ENCODE results near the gene CTAGE9.
"Not testable (repeated sequence)": the region's sequence is repeated elsewhere in the genome, so short reads cannot be mapped to it uniquely, and the experiment has no call there.

Gene CTAGE9

DNA sequence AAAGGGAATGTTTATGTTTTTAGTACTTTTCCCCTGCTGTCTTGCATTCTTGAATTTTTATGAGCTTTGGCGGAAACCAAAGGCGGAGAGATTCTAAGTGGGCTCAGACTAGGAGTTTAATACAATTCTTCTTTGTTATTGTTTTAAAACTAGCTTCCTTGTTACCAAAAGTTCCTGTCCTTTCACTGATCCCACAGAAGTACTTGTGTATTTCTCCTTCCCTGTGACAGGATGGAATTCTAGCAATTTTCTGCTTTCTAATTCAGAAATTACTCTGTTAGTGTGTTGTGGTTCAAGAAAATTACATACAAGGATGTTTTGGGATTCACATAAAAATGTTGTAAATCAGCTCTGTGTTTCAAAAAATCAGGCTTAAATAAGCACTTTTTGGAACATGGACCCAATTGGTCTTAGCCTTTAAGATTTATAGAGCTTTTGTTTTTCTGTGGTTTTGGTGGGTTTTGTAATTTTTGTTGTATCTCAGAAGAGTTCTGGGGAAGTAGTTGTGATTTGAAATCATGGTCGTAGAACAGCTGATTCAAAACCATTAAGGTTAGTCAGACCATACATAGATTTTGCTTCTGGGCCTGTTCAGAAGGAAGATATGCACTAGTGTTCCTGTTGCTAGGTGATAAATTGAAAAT, 17.6 kb upstream of the CTAGE9 start:
- no peak for DNase-seq

DNA sequence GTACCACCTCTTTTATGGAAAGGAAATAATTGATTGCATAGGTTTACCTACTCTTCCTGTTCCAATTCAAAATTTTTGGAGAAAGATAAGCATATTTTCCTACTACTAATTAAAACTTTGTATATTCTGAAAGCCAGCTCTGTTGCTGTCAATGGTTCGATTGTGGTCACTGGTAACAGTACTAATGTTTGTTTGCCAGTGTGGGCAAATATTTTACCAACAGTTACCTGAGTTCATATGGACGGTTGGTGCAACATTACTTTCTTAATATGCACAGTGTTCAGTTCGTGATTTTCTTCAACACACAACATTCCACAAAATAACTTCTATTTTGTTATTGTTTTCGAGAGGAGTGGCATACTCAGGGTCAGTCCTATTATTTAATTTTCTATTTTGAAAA, 17.1 kb upstream of the CTAGE9 start:
- DNase-seq, result no peak

DNA sequence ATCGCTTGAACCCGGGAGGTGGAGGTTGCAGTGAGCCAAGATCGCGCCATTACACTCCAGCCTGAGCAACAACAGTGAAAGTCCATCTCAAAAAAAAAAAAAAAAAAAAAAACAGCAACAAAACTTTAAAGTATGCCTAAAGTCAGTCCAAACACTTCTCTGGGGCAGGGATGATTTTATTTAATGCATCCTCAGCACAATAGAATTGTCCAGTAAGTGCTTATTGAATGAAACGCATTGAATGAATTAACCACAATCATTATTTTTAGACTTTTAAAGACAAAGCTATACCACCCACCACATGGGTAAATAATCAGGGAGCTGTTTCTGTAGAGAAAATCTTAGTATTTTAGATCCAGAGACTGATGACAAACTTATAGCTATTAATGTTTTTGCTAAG, 16.6 kb upstream of the CTAGE9 start:
- no peak for DNase-seq

DNA sequence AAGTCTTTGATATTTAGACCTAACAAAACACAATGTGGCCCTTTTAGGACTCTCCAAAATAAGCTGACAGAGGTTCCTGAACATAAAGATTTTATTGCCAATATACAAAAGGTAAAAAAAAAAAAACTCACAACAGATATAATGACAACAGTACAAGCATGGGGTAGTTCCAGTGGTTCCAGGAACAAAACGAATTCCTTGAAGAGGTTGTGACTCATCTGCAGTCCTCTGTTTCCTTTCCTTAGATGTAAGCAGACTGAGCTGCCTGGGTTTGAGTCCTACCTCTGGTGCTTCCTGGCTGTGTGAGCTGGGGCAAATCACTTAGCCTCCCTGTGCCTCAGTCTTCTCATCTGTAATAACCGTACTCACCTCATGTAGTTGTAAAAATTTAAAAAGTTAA, 13.3 kb upstream of the CTAGE9 start:
- DNase-seq, result no peak

DNA sequence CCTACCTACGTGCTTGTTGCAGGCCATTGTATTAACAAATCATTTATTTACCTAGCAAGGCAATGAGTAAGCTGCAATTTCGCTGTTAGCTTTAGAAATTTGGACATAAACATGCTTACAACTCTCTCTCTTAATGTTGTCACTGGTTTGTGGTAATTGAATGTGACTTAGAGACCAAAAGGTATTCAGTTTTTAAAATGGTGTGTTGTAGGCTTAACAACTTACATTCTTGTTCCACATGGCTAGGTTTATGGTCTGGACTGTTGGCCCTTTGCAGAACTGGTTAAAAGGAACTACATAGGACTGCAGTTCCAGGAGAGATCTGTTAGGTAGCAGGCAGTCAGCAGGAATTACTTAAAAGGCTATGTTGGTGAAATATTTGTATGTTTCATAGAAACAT, 10.3 kb upstream of the CTAGE9 start:
- no peak for DNase-seq

DNA sequence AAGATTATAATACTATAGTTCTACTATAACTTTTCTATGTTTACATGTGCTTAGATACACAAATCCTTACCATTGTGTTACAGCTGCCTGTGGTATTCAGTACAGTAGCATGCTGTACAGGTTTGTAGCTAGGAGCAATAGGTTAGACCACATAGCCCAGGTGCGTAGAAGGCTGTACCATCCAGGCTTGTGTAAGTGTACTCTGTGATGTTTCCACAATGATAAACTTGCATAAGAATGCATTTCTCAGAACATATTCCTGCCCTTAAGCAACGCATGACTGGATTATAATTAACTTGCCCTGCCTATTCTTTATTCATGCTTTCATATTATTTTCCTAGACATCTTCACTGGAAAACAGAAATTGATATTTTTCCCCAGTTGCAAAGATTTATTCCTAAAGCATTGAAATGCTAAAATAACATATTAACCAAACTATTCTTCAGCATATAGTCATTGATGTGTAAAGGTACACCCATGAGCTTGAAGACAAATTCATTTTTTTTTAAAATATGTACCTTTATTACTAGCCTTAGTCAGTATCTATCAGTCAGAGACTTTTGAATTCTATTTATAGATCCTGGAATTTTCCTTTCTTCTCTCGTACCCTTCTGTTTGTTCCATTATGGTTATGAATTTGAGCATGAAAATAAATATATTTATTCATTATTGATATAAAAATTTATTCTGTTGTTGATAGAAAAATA, 7.2 kb upstream of the CTAGE9 start:
- DNase-seq, result no peak

DNA sequence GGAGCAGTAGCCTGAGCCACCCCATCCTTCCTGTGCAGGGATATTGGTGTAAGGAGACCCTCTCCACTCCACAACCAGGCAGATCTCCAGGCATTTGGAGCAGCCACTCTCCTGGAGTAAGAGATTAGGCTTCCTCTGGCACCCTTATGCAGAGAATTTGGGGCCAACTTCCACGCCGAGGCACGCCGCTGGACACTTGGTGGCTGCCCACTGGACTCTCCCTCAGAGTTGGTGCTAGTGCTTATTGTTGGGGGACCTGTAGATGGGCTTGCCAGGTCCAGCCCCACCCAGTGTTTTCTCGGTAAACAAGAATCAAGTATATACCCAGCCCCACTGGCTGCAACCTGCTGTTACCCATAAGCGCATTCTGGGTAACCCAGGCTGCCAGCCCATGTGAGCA, 4.8 kb upstream of the CTAGE9 start:
- not testable (repeated sequence) for DNase-seq

DNA sequence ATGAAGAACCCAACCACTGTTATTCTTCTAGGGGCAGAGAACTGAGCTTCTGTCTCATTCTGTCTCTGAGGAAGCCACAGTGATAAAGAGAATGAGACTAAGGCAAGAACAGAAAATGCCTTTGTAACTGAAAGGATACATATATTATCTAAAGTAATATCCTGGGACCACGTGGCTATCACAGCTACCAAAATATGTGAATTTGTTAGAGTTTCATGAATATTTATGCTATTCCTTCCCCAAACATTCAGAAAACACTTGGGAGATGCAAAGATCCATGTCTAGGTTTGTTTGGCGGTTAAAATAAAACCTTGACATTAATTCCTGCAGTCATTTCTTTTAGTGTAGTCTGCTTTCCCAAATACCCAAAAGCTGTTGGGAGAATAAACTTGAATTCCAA, 6.9 kb downstream of the CTAGE9 start:
- DNase-seq, result not testable (repeated sequence)

DNA sequence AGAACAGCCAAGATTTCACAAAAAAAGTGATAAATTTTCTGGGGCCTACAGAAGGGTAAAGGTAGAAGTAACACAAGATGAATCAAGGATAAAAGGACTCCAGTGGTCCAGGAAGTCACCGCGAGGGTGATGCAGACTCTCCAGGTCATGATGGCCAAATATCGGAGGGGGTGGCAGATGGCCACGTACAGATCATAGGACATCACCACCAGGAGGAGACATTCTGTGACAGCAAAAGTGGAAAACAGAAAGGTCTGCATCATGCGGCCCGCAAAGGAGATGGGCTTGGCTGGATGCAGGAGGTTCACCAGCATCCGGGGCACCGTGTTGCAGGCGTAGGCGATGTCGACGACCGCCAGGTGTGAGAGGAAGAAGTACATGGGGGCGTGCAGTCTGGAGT, 10.0 kb downstream of the CTAGE9 start:
- not testable (repeated sequence) for DNase-seq

DNA sequence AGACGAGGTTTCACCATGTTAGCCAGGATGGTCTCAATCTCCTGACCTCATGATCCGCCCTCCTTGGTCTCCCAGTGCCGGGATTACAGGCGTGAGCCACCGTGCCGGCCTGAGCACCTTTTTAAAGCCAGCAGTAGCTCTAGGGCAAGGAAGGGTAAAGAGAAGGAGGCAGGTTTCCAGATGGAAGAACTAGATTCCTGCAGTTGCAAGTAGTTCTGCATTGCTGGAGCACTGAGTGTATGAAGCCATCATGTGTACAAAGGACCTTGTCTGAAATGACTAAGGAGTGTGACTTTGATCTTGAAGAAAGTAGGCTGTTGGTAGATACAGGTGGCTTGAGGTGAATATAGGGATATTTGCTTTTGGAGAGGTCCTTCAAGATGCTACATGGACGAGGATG, 13.9 kb downstream of the CTAGE9 start:
- DNase-seq, result no peak

DNA sequence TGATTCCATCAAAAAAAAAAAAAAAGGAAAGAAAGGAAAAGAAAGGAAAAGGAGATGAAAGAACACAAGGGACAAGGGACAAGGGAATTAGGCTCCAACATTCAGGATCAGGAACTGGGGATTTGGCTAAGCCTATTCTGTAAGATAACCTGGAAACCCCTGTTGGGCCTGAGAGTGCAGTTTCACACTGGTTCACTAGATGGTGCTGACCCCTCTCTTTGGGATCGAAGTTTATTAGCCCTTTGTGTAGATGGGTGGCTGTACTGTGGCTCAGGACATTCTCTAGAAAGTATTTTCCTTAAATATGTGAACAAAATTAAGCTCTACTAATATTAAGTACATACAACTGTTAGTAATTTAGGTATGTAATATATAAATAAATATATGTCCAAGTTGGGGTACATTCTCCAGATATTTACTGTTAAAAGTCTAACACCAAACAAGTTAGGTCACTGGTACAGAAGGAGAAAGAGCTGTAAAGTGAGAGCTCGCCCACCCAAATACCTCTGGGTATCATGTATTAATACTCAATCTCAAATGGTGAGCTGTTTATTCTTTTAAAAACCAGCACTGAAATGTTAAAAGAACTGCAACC, 15.9 kb downstream of the CTAGE9 start:
- no peak for DNase-seq

DNA sequence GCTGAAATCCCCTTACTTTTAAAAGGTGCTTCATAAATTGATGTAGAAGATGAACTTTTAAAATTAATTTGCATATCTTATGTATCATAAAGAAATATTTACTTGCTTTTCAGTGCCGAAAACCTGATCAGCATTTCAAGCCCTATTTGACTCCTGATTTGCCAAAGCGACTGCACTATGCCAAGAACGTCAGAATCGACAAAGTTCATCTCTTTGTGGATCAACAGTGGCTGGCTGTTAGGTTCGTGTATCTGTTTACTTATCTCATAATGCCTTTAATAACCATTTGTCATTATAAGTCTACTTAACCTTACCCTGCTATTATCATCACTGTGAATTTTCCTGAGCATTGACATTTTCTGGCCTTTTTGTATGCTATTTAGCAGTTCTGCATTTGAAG, 17.4 kb downstream of the CTAGE9 start:
- no peak for DNase-seq

DNA sequence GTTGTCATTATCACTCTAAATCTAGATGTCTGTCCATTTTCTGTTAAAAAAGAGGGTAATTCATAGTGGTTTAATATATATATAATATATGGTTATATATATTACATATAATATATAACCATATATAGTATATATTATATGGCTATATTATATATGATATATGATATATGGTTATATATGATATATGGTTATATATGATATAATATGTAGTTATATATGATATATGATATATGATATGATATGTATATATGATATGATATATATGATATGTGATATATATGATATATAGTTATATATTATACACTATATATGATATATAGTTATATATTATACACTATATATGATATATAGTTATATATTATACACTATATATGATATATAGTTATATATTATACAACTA, 18.2 kb downstream of the CTAGE9 start:
- no peak for DNase-seq

DNA sequence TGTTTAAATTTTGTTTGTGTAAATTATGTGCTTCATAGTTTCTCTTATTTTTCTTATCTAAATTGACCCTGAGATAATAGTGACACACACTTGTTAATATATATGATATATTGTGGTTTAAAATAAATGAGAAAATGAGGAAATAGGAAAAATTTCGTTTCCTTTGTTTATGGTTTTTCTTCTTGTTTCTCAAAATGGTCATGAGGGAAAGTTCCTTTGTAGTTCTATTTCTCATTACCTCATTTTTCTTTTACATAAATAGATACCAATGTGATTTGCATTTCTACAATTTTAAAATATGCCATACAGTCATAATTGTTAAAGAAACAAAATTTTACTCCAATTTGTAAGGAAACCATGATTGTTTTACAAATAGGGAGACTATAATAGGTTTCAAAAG, 18.8 kb downstream of the CTAGE9 start:
- DNase-seq, result no peak

DNA sequence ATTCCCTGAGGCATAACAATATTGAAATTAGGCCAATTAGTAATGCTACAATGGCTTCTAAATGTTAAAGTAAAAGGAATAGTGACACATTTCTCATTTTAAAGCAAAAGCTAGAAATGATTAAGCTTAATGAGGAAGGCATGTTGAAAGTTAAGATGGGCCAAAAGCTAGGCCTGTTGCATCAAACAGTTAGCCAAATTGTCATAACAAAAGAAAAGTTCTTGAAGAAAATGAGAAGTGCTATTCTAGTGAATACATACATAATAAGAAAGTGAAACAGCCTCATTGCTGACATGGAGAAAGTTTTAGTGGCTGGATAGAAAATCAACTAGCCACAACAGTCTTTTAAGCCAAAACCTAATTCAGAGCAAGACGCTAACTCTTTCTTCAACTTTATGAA, 22.5 kb downstream of the CTAGE9 start:
- no peak for DNase-seq

DNA sequence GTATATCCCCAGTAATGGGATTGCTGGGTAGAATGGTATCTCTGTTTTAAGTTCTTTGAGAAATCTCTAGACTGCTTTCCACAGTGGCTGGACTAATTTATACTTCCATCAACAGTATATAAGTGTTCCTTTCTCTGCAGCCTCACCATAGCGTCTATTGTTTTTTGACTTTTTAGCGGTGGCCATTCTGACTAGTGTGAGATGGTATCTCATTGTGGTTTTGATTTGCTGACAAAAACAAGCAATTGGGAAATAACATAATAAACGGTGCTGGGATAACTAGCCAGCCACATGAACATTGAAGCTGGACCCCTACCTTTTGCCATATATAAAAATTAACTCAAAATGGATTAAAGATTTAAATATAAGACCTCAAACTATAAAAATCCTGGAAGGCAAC, 23.8 kb downstream of the CTAGE9 start:
- DNase-seq, result no peak

DNA sequence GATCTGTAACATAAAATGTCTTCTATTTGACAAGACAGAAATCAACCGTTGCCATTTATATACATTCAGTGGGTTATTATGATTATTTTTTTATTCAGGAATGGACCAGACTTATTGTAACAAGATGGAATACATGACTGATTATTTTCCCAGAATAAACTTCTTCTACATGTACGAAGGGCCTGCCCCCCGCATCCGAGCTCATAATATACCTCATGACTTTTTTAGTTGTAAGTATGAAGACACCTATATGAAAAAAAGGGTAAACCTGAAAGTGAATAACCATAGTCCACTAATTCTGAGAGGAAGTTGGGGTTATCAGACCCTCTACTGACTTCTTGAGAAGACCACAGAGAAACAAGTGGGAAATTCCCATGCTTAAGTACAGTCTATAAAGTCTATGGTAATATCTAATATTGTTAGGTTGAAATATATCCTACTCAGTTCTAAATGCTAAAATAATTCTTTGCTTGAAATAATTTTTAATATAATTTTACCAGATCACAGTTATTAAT, 25.5 kb downstream of the CTAGE9 start:
- no peak for DNase-seq

DNA sequence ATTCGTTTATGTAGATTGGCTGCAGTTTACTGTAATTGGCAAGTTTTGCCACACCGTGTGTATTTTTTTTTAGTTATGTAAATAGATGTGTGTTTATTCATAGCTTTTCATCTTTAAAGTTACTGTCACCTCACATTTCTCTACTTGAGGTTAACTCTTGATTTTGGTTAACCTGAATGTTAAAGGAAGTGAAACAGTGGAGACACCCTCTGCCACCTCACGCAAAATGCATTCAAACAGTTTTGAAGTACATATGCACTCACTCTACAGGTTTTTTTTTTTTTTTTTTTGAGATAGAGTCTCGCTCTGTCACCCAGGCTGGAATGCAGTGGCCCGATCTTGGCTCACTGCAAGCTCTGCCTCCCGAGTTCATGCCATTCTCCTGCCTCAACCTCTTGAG, 27.3 kb downstream of the CTAGE9 start:
- DNase-seq, result no peak

DNA sequence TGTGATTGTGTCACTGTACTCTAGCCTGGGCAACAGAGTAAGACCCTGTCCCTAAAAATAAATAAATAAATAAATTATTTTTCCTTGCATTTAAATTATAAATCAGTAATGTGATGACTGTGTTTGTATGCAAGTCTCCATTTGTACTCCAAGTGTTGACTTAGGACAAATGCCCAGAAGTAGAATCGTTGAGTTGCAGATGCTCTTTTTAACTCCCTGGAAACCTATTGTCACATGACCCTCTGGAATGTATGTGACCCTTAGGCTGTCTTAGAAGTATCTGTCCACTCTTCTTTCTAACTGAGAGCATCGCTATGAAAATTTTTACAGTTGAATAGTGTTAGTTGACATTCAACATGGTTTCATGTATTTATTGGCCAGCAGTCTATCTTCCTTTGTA, 28.4 kb downstream of the CTAGE9 start:
- DNase-seq, result no peak

DNA sequence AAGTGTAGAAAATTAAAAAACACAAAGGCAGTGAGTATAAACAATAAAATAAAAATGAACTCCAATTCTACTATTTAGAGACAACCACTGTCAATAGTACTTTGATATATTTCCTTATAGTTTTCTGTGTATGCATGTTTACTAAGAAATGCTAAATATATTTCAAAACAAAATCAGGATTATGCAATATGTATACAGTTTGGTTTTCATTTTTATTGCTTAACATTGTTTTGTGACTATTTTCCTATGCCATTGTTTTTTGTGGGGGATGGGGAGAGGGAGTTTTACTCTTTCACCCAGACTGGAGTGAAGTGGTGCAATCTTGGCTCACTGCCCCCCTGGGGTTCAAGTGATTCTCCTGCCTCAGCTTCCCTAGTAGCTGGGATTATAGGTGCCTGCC, 29.2 kb downstream of the CTAGE9 start:
- DNase-seq, result no peak

DNA sequence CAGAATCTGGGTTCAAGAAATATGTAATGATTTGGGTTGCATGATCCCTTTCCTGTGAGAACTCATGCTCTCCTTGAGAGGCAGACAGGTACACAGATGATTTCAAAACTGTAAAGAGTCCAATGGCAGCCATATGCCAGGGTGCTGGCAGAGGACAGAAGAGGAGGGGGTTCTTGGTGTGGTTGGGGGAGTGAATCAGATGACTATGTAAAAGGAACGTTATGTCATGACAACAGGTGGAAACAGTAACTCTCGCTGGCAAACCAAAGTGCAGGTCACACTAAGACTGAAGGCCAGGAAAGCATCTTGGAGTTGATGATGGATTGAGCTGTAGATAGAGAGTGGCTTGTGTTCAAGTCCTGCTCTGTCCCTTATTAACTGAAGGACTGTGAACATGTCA, 29.9 kb downstream of the CTAGE9 start:
- no peak for DNase-seq

DNA sequence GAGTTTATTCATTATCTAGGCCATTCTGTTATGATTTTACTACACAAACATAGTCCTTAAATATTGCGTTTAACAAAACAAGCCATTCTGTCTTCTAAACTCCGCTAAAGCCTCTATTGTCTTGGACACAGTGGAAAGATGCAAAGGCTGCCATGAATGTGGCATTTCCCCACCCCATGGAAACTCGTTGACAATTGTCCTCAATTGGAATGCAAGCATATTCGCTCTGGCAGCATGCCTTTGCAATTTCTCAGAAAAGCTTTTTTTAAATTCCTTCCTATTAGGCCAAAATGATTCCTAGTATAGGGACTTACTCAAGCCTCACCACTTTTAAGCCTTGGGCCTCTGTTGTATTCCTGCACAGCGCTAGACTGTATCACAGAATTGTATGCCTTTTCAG, 32.4 kb downstream of the CTAGE9 start:
- DNase-seq, result no peak

DNA sequence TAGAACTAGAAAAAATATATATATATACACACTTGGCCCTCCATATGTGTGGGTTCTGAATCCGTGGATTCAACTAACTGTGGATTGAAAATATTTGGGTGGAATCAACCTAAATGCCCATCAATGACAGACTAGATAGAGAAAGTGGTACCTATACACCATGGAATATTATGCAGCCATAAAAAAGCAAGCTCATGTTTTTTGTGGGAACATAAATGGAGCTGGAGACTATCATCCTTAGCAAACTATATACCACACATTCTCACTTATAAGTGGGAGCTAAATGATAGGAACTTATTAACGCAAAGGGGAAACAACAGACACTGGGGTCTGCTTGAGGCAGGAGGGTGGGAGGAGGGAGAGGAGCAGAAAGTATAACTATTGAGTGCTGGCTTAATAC, 37.6 kb downstream of the CTAGE9 start:
- DNase-seq, result no peak

DNA sequence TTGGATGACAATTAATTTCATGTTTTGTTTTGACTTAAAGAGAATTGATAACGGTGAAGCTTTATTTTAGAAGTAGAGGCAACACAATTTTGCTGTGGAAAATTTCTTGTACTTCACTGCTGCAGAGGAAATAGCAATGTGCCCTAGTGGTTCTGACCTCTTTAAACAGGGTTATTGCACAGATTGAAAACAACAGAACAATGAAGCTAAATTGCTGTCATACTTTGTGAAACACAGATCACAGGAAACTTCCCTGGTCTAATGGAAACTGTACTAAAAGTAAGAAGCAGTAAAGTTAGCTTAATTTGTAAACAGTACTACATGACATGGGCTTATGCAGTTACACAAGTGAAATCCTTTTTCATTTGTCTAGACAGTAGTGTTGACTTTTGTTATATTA, 40.9 kb downstream of the CTAGE9 start:
- no peak for DNase-seq

All from NCI-H2029 (cell line).